HG02981 (cell line): ENCODE measurements around the gene TNS1.

ENCODE experiments used
- ATAC-seq: cut with Tn5 transposase; IDR thresholded peaks from one replicate; pipeline ENCODE4 v1.9.1; 2021; ENCODE audit warnings: mild to moderate bottlenecking, moderate library complexity; ENCODE audit not compliant: unreplicated experiment

The TNS1 gene

GRCh38 chr2:217901835-217902378, 100.9 kb downstream of the TNS1 start:
- ATAC-seq, result no peak

DNA sequence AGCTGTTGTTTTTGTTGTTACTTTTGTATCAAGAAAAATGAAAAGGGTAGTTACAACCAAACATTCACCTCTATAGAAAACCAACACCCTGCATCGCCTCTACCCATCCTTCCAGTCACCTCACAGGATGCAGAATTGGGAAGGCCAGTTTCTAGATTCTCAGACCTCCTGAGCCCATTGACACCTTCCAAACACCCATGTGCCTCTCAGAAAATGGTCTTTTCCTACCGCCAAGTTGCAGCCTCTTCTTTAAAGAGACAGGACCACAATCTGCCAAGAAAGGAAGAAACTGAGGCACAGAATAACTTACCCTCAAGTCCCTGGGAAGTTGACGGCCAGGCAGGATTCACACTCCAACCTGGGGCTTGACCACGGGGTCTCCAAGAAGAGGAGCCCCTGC, 101.4 kb downstream of the TNS1 start:
- ATAC-seq, result no peak

DNA sequence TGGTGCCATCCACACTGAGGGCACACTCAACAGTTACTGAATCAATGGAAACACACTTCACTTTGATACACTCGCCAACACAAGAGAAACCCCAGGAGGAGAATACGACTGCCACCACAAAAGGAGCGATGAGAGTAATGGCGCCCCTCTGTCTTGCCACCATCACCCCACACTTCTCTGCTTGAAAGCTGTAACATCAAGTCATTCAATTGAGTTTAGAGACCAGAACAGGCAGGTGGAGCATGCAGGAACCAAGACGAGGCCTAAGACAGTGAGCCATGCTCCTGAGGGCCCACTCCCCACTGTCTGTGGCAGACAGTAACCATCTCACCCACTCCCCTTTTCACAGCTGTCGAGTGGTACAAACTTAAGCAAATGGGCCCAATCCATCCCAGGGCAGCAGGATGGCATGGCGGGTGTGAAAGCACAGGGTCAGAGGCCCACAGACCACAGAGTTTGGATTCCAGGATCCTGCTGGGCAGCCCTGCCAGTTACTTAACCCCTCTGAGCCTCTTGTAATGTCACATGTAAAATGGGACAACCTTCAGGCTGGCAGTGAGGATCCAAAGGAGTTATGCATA, 101.9 kb downstream of the TNS1 start:
- ATAC-seq, result no peak

DNA sequence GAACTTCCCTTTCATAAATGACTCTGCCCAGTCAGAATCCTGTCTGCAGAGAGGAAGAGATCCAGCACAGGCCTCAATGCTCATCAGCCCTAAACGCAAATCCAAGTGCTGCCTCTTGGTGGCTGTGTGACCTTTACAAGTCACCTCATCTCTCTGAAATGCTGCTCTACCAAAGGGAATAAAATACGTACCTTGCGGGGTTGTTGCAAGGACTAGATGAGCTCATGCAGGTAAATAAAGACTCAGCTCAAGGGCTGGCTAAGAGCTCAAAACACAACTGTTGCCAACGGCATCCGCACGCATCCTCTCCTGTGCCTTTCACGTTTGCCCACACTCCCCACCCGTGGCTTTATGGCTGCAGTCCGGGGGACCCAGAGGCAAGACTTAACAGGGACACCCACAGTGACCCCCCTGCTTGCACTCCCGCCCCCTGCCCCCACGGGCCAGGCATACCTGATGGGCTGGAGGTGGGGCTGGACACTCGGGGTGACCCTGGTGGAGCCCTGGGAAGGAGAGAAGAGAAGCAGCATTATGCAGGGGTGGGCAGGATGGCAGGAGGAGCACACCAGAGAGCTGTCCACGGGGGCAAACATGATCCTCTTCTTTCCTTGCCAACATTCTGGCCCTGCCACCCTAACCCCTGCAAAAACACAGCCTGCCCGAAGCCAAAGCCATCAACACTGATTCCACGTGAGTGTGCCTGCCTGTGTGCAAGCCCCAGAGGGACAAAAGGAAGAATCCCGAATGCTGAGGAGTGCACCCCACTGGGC, 102.6 kb downstream of the TNS1 start:
- ATAC-seq, result no peak

DNA sequence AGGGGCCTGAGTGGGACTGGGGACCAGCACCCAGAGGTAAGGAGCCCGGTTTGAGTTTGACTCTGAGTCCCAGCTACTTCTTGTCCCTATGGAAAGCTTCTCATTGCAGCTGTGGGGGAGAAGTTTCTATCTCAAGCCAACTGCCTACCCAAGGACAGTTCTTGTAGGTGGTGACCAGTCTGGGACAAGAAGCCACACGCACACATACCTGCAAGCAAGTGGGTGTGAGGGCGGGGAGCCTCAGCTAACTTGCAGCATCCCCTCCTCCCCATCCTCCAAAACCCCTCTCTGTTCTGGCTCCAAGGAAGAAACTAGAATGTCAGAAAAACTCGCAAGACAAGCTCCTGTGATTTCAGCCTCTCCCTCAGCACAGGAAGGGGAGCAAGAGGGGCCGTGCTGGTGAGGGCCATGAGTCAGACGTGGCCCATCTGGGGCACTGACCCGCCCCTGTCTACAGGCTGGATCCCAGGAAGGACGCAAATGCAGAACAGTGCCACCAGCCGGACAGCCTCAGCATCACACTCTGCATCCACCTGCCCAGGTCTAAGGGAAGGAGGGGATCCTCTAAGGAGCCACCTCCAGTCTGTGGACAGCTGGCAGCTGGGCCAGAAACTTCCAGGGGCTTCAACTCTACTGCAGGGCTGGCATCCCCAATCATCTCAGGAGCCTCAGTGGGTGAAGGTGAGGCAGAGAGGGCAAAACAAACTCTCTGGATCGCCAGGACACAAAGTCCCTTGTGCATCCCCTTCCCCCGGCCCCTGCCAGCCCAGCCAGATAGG, 103.4 kb downstream of the TNS1 start:
- ATAC-seq, result peak; percentile 65

DNA sequence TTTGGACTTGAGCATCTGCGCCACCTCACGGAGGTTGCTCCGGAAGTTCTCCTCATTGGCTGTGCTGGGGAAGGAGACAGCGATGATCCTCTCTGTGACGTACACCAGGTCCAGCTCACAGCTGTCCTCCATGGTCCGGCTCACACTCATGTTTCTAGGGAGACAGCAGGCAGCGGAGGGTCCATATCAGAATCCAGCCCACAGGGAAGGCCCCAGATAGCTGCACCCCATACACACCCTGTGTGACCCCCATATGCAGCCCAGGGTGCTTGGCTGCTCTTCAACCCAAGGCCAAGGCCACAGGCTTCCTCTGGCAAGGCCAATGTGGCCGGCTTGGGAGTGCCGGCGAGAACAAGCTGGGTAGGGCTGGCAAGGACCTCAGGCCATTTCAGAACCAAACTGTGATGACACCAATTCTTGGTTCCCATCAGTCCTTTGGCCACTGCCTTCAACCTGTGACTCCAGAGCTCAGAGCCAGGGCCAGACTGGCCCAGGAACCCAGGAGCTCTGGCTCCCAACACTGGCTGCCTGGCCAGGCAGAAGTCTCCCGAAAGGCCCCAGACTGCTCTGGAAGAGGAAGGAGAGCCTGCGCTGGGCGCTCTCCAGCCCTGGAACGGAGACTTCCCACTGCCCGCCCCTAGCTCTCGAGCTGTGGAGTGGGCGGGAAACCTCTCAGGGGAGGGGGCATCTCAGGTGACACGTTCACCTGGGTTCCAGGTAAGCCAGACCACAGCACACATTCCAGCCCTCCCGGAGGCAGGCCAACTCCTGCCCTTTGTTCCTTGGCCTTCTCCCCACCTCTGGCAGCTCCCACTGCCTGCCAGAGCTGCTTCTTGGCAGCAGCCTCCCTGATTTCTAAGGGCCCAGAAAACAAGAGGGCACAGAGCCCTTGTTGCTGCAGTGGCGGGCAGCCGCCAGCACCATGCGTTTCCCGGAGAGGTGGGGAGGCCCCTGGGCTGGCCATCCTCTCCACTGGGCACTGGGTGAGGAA, 104.7 kb downstream of the TNS1 start:
- ATAC-seq, result no peak

DNA sequence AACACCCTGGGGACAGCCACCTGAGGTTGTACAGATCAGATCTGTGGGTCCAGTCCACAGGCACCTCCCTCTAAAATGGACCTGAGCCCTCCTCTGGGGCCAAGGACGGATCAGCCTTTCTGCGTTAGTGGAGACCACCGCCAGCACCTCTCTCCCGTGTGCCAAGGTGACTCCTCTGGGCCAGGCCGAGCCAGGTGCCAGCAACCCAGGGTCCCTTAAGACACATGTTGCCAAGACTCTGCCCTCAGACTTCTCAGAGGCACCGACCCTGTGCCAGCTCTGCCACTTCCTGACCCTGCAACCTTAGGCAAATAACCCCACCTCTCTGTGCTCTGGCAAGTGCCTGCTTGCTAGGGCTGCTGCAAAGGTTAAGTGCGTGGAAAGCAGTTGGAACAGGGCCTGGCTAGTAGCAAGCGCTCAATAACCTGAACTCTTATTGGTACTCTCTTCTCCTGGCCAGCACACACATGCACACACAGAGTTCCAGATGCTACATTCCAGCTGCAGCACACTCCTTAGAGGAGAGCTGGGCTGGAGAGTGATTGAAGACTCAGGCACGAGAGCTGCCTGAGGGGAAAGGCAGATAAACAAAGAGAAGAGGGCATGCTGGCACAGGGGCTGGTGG, 105.6 kb downstream of the TNS1 start:
- ATAC-seq, result no peak

DNA sequence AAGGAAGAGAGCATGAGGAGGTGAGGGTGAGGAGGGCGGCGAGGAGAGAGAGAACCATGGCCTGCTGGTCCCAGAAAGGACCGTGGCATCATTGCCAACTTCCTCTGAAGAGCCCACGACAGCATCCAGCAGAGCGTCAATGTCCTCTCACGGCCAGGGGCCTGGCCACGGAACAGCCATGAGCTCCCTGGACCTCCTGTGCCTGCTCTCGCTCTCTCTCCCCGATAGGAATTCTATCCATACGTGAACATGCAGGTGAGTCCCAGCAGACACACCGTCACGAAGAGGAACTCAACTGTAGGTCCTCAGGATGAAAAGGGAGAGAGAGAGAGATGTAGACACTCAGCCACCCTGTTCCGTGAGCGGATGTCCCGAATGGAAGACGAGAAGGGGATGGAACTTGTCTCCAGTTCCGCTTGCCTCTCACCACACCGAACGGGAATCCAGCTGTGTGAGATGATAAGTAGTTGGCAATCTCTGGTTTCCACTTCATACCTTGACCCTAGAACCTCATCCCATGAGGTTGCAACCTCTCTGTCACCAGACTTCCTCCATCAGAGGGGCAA, 107.6 kb downstream of the TNS1 start:
- no peak for ATAC-seq

GRCh38 chr2:217893440-217893839, 109.4 kb downstream of the TNS1 start:
- no peak for ATAC-seq

DNA sequence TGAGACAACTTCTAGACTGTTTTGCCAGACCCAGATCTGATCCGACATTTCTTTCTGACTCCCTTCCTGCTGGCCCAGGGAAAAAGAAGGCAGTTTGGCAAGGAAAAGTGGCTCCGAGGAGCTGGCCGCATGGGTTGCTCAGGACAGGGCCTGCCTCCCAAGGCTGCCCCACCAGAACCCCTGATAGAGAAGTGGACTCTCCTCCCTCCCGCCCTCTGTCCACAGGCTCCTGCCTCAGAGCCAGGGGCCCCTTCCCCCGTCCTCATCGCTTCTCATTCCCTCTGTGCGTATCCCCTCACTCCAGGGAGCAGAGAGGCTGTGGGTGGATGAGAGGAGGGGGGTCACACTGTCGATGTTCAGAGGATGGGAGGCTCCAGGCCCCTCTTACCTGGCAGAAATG, 110.2 kb downstream of the TNS1 start:
- no peak for ATAC-seq

GRCh38 chr2:217890445-217890844, 112.3 kb downstream of the TNS1 start:
- ATAC-seq, result no peak

DNA sequence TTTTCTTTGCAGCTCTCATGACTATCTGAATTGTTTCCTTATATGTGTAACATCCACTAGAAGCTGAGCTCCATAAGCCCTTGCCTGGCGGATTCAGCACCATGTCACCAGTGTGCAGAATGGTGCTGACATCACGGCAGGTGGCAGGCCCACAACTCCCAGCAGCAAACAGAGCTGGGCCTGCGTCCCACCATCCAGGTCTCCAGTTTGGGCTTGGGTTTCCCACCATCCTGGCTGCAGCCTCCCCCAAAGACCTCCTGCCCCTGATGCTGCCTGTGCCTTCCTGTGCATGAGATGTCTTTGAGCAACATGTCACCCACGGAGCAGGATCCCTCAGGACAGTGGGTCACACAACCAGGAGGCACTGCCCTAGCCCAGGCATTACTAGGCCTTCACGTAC, 113.1 kb downstream of the TNS1 start:
- ATAC-seq, result no peak

DNA sequence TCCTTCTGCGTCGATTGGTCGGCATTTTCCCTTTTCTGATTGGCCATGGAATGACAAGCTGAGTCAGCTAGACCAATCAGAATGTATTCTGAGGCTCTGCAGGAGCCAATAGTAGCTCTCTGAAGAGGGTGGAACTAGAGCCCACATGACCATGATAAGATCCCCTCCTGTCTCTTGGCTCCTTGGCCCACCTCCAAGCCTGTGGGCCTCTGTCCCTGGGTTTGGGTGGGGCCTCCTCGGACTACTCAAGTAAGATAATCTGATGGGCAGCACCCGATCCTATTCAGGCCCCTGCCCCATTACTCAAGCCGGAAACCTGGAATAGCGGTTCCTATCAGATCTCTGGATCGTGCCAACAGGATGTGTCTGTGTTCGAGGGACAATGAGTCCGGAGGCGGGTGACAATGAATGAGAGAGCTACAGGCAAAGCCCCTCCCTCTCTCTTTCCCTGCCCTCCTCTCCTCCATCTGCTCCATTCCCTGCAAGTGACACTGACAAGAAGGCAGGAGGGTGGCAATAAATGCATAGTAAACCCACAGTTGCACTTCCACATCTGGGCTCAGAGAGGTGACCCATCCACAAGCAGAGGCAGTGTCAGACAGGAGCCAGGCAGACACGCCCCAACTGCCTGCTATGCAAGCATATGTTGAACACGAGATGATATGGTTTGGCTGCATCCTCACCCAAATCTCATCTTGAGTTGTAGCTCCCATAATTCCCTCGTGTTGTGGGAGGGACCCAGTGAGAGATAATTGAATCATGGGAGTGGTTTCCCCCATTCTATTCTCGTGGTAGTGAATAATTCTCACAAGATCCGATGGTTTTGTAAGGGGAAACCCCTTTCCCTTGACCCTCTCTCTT, 114.7 kb downstream of the TNS1 start:
- ATAC-seq, result no peak

DNA sequence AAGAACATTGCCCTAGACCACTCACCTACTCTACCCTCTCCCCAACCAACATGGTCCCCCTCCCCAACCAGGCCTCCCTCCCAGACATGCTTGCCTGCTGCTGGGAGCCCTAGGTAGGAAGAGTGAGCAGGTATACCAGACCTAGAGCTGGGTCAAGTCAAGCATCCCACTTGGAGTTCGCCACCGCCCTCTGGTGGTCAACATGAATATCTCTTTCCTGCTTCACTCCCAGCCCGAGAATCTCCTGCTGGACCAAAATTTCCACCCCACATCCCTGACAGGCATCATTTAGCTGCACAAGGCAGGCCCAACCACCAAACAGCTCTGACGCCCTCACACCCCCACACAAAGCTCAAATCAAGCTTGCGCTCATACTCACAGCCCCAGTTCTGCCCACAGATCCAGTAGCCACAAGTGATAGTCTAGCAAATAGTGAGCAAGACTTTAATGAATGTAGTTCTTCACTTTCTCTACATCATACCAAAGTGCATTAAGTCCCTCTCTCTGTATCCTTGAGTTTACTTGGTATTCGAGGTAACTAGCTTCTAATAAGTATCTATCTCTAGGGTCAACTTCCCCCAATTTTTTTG, 116.0 kb downstream of the TNS1 start:
- no peak for ATAC-seq

- no peak for ATAC-seq
Observed at GRCh38 chr2:217886091-217886490, 116.7 kb downstream of the TNS1 start.

DNA sequence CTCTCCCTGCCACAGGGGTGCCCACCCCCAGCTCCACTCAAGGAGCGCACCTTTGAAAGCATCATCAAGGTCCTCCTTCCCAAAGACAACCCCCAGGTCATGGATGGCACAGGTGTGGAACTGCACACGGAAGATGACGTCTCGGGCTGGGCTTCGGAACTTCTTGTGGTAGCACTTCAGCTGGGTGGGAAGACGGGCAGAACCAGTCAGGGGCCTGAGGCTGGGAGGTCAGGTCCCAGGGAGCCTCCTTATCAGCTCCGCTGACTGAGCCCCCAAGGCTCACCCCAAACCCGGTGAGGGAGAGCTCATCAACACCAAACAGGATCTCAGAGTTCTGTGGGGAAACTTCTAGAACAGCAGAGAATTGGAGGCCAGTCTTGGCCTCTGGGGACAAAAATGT, 117.8 kb downstream of the TNS1 start:
- no peak for ATAC-seq

DNA sequence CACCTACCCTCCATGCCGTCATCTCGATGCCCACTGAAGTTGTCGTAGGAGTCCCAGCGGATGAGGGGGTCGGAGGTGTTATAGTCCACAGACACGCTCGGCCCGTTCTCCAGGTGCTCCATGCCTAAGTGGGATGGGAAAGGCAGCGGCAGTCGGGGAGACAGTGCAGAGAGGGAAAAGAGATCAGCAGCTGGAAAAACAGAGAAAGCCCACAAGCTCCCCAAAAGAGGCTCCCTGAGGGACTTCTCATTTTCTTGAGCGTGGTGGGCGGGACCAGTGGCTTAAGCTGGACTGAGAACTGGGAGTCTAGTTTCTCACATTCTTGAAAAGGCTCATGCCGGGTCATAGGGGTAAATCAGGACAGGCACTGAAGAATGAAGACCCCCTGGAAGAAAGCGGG, 121.9 kb downstream of the TNS1 start:
- no peak for ATAC-seq

DNA sequence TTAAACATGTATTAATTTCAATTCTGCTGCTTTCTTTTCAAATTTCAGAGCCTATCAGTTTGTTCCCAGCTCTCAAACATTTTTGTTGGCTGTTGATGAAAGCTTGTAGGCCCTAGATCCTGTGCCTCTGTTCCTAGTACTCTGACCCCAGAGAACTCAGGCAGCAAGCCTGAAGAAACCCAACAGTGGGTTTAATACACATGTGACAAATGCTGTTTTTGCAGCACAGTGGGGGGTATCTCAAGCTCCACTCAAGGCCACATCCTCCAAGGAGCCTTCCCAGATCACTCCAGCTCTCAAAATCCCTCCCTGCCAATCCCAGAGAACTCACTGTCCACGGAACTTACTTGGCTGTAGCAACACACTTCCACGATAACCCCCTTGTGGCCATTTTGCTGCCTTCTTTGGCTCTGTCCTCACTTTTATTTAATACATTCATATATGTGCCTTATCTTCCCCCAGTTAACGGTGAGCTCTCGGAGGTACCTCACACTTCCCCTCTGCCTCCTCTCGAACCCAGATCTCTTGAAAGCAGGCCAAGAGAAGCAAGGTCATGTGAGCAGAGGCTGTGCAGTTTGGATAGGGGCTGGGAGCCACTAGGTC, 122.4 kb downstream of the TNS1 start:
- no peak for ATAC-seq
